Endodermal cell (in vitro differentiated cells): ENCODE results near the gene STAC. TPM values are rescaled to one million over a fixed set of nuclear protein-coding genes. Genes with fewer than 3 reads are reported as not detected.
"Not testable (repeated sequence)": the region's sequence is repeated elsewhere in the genome, so short reads cannot be mapped to it uniquely, and the experiment has no call there.

Source experiments
- DNase-seq: peaks from one replicate; pipeline ENCODE4 v3.0.0-alpha.2; 2017
- H3K27ac ChIP-seq: 2 replicates; pipeline ENCODE4 v1.5.1; 2013; ENCODE audit warnings: mild to moderate bottlenecking, low read depth, low read length, moderate library complexity
- H3K27me3 ChIP-seq: 2 replicates; pipeline ENCODE4 v1.6.1; 2013; ENCODE audit warnings: mild to moderate bottlenecking, low read length, moderate library complexity; ENCODE audit not compliant: insufficient read depth, control insufficient read depth, poor library complexity, severe bottlenecking
- H3K36me3 ChIP-seq: 2 replicates; pipeline ENCODE4 v1.7.0; 2013; ENCODE audit warnings: mild to moderate bottlenecking, low read length, moderate library complexity; ENCODE audit not compliant: control insufficient read depth, insufficient read depth
- H3K4me1 ChIP-seq: one replicate; pipeline ENCODE4 v1.7.0; 2013; ENCODE audit warnings: low read length; ENCODE audit not compliant: control insufficient read depth, insufficient read depth
- H3K4me3 ChIP-seq: 2 replicates; pipeline ENCODE4 v1.5.1; 2013; ENCODE audit warnings: mild to moderate bottlenecking, low read length, moderate library complexity
- H3K9ac ChIP-seq: 2 replicates; pipeline ENCODE4 v1.6.1; 2013; ENCODE audit warnings: mild to moderate bottlenecking, low read length, moderate library complexity; ENCODE audit not compliant: poor library complexity, severe bottlenecking; ENCODE audit errors: extremely low read depth
- H3K9me3 ChIP-seq: 2 replicates; pipeline ENCODE4 v1.6.1; 2013; ENCODE audit warnings: mild to moderate bottlenecking, low read length, moderate library complexity; ENCODE audit not compliant: control insufficient read depth
- H3K27ac Mint-ChIP-seq: 2 replicates; pipeline ENCODE4 v1.8.0; 2020; ENCODE audit warnings: mixed read lengths
- H3K27me3 Mint-ChIP-seq: 2 replicates; pipeline ENCODE4 v1.8.0; 2021; ENCODE audit warnings: mild to moderate bottlenecking, mixed read lengths; ENCODE audit not compliant: insufficient read depth
- H3K36me3 Mint-ChIP-seq: 2 replicates; pipeline ENCODE4 v1.8.0; 2020; ENCODE audit warnings: low read depth, mixed read lengths
- H3K4me1 Mint-ChIP-seq: 2 replicates; pipeline ENCODE4 v1.8.0; 2020; ENCODE audit warnings: mixed read lengths
- H3K4me3 Mint-ChIP-seq: 2 replicates; pipeline ENCODE4 v1.8.0; 2020; ENCODE audit warnings: mild to moderate bottlenecking, moderate library complexity, mixed read lengths
- H3K9me3 Mint-ChIP-seq: 2 replicates; pipeline ENCODE4 v1.8.0; 2020; ENCODE audit warnings: mild to moderate bottlenecking, mixed read lengths
- CTCF ChIP-seq: fragments of 200-600 bp; sonication (generic); conservative IDR thresholded peaks from 2 replicates; pipeline ENCODE4 v1.5.0; 2021; ENCODE audit warnings: antibody characterized with exemption, mild to moderate bottlenecking
- WGBS, 2 experiments: methylation state at CpG; one replicate each; pipeline versions ENCODE4 v1.1.5 to v1.1.7; 2013; ENCODE audit warnings: missing lambda C conversion rate in 2 of 2, mixed read lengths in 1 of 2; ENCODE audit not compliant: insufficient coverage in 1 of 2, insufficient read length in 1 of 2; 5-methylcytosine and 5-hydroxymethylcytosine counted together
- total RNA-seq, 2 donors: library from RNA; stranded (reverse); fragmentation: NEBNext Ultra II Directional in 1 of 2; extraction: Animal tissue kit (Norgen Biotek cat#: 25700) in 1 of 2; gene quantifications; 2 replicates in 1 of 2; 3 replicates in 1 of 2; pipeline ENCODE4 v1.2.1, GENCODE V29; 2021

Gene STAC
- total RNA-seq, 2 donors from 2014 or later: 0.80 to 1.2 TPM

- peaks cover 5% of the 10 kb centered on the region for H3K9me3 ChIP-seq
- no peaks in the 10 kb centered on the region for H3K36me3 ChIP-seq
- Mint-ChIP-seq H3K4me1 (peaks cover 10% of the 10 kb centered on the region), H3K4me3 (no peak overlapping the region), H3K36me3 (no peaks in the 10 kb centered on the region), H3K27ac (no peak overlapping the region), H3K9me3 (peaks cover 9% of the 10 kb centered on the region), H3K27me3 (no peaks in the 10 kb centered on the region)
- DNase-seq: no peak
- WGBS, 2 experiments: 96 to 100% methylated on average over 1 of the region's 1 CpG
- TF ChIP-seq CTCF: no peak
- no peak overlapping the region for H3K9ac ChIP-seq
- no peaks in the 10 kb centered on the region for H3K27me3 ChIP-seq
- H3K27ac ChIP-seq: no peak overlapping the region
- H3K4me3 ChIP-seq: no peak overlapping the region
- H3K4me1 ChIP-seq: peaks cover 3% of the 10 kb centered on the region
Observed at GRCh38 chr3:36562945-36563344, 182.6 kb downstream of the STAC start.

- Histone ChIP-seq H3K36me3 (no peaks in the 10 kb centered on the region), H3K27ac (no peak overlapping the region), H3K4me1 (no peaks in the 10 kb centered on the region), H3K27me3 (no peaks in the 10 kb centered on the region), H3K9ac (no peak overlapping the region), H3K4me3 (no peak overlapping the region), H3K9me3 (peaks cover 14% of the 10 kb centered on the region)
- no peak overlapping the region for H3K4me3 Mint-ChIP-seq
- H3K36me3 Mint-ChIP-seq: no peaks in the 10 kb centered on the region
- no peaks in the 10 kb centered on the region for H3K27me3 Mint-ChIP-seq
- H3K4me1 Mint-ChIP-seq: no peaks in the 10 kb centered on the region
- H3K27ac Mint-ChIP-seq: no peak overlapping the region
- peaks cover 25% of the 10 kb centered on the region for H3K9me3 Mint-ChIP-seq
- DNase-seq: no peak
- 83% methylated on average over 2 of the region's 2 CpGs; no CpG with 5 or more reads in 1 of the 2 experiments for WGBS, 2 experiments
- no peak for TF ChIP-seq CTCF
Observed at GRCh38 chr3:36575241-36575640, 194.9 kb downstream of the STAC start.

GRCh38 chr3:36578418-36578817 lies 198.1 kb downstream of the STAC start:
- H3K27ac Mint-ChIP-seq, H3K27ac ChIP-seq, H3K4me3 Mint-ChIP-seq, H3K36me3 ChIP-seq, DNase-seq, H3K27me3 Mint-ChIP-seq, H3K4me3 ChIP-seq, H3K36me3 Mint-ChIP-seq, H3K27me3 ChIP-seq, H3K4me1 Mint-ChIP-seq, H3K9ac ChIP-seq, H3K4me1 ChIP-seq: not testable (repeated sequence)
- 81 to 100% methylated on average over 1 to 4 of the region's 4 CpGs for WGBS, 2 experiments
- peaks cover 14% of the 10 kb centered on the region for H3K9me3 ChIP-seq
- H3K9me3 Mint-ChIP-seq: peaks cover 28% of the 10 kb centered on the region

- H3K27me3 Mint-ChIP-seq: no peaks in the 10 kb centered on the region
- no peaks in the 10 kb centered on the region for H3K27me3 ChIP-seq
- peaks cover 31% of the 10 kb centered on the region for H3K9me3 Mint-ChIP-seq
- no peak for DNase-seq
- H3K27ac ChIP-seq: no peak overlapping the region
- H3K4me3 ChIP-seq: no peak overlapping the region
- H3K4me3 Mint-ChIP-seq: no peak overlapping the region
- WGBS, 2 experiments: 70 to 73% methylated on average over 1 of the region's 1 CpG
- H3K27ac Mint-ChIP-seq: no peak overlapping the region
- no peak overlapping the region for H3K9ac ChIP-seq
- no peak for TF ChIP-seq CTCF
- no peaks in the 10 kb centered on the region for H3K36me3 ChIP-seq
- no peaks in the 10 kb centered on the region for H3K4me1 Mint-ChIP-seq
- no peaks in the 10 kb centered on the region for H3K4me1 ChIP-seq
- peaks cover 14% of the 10 kb centered on the region for H3K9me3 ChIP-seq
- H3K36me3 Mint-ChIP-seq: no peaks in the 10 kb centered on the region
Observed at GRCh38 chr3:36579746-36580145, 199.4 kb downstream of the STAC start.
